Neutrophil (primary cell): ENCODE measurements around the gene ZFPM1.

Source experiments
- H3K27ac ChIP-seq: fragments of 200-600 bp; sonication (generic); 2 replicates; pipeline ENCODE4 v1.5.1; 2016; ENCODE audit warnings: mild to moderate bottlenecking, moderate library complexity
- H3K27me3 ChIP-seq: fragments of 200-600 bp; sonication (generic); 2 replicates; pipeline ENCODE4 v1.6.0; 2016; ENCODE audit warnings: mild to moderate bottlenecking
- H3K36me3 ChIP-seq: fragments of 200-600 bp; sonication (generic); 2 replicates; pipeline ENCODE4 v1.5.1; 2017
- H3K4me1 ChIP-seq, 2 experiments: fragments of 200-600 bp in 1 of 2; sonication (generic) in 1 of 2; 1 replicate in 1 of 2; 2 replicates in 1 of 2; pipeline versions ENCODE4 v1.5.1 to v1.6.1; 2013 to 2016; ENCODE audit warnings: low read depth in 1 of 2, low read length in 1 of 2, mild to moderate bottlenecking in 1 of 2, moderate library complexity in 1 of 2; ENCODE audit not compliant: control insufficient read depth in 1 of 2, insufficient read depth in 1 of 2
- H3K4me3 ChIP-seq, 2 experiments: fragments of 200-600 bp in 1 of 2; sonication (generic) in 1 of 2; 1 replicate in 1 of 2; 2 replicates in 1 of 2; pipeline ENCODE4 v1.5.1; 2013 to 2016; ENCODE audit warnings: low read depth in 1 of 2, low read length in 1 of 2, mild to moderate bottlenecking in 1 of 2, moderate library complexity in 1 of 2
- H3K9me3 ChIP-seq: fragments of 200-600 bp; sonication (generic); 2 replicates; pipeline ENCODE4 v1.5.1; 2016
- TF ChIP-seq, protein P1 (sequence below): fragments of 200-600 bp; sonication (generic); IDR thresholded peaks from 2 replicates; pipeline ENCODE4 v1.5.1; 2016; ENCODE audit warnings: antibody characterized with exemption

The ZFPM1 gene

DNA sequence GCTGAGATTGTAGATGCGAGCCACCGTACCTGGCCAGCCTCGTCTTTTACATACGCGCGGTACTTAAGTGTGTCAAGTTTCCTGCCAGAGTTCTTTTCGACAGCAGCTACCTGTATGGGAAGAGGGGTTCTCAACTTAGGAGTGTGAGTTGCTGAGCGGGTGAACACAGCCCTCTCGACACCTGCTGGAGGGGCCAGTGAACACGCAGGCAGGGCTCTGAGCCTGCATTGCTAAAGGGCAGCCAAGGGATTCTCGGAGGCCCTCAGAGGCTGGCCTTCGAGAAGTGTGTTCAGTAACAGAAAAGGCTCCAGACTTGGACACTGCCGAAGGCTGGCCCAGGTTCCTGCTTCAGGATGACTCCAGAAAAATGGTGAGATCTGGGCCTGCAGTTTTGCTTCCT is 123.2 kb downstream of the ZFPM1 start:
- Histone ChIP-seq H3K27me3 (no peaks in the 10 kb centered on the region), H3K4me1 (peaks cover 8% of the 10 kb centered on the region in 2 experiments), H3K36me3 (peaks cover 85% of the 10 kb centered on the region), H3K9me3 (no peaks in the 10 kb centered on the region), H3K4me3 (no peak overlapping the region), H3K27ac (no peak overlapping the region)
- TF ChIP-seq, protein P1, sequence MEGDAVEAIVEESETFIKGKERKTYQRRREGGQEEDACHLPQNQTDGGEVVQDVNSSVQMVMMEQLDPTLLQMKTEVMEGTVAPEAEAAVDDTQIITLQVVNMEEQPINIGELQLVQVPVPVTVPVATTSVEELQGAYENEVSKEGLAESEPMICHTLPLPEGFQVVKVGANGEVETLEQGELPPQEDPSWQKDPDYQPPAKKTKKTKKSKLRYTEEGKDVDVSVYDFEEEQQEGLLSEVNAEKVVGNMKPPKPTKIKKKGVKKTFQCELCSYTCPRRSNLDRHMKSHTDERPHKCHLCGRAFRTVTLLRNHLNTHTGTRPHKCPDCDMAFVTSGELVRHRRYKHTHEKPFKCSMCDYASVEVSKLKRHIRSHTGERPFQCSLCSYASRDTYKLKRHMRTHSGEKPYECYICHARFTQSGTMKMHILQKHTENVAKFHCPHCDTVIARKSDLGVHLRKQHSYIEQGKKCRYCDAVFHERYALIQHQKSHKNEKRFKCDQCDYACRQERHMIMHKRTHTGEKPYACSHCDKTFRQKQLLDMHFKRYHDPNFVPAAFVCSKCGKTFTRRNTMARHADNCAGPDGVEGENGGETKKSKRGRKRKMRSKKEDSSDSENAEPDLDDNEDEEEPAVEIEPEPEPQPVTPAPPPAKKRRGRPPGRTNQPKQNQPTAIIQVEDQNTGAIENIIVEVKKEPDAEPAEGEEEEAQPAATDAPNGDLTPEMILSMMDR = no peak

DNA sequence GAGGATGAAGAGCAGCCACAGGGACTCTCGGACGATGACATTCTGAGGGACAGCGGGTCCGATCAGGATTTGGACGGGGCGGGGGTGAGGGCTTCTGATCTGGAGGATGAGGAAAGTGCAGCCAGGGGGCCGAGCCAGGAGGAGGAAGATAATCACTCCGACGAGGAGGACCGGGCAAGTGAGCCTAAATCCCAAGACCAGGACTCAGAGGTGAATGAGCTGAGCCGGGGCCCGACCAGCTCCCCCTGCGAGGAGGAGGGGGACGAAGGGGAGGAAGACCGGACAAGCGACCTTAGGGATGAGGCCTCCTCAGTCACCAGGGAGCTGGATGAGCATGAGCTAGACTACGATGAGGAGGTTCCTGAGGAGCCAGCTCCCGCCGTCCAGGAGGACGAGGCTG is 124.1 kb downstream of the ZFPM1 start:
- no peaks in the 10 kb centered on the region for H3K9me3 ChIP-seq
- H3K27ac ChIP-seq = no peak overlapping the region
- no peaks in the 10 kb centered on the region for H3K4me1 ChIP-seq
- H3K4me3 ChIP-seq = no peak overlapping the region
- TF ChIP-seq, protein P1 = no peak
- no peaks in the 10 kb centered on the region for H3K27me3 ChIP-seq
- H3K36me3 ChIP-seq = peaks cover 88% of the 10 kb centered on the region

DNA sequence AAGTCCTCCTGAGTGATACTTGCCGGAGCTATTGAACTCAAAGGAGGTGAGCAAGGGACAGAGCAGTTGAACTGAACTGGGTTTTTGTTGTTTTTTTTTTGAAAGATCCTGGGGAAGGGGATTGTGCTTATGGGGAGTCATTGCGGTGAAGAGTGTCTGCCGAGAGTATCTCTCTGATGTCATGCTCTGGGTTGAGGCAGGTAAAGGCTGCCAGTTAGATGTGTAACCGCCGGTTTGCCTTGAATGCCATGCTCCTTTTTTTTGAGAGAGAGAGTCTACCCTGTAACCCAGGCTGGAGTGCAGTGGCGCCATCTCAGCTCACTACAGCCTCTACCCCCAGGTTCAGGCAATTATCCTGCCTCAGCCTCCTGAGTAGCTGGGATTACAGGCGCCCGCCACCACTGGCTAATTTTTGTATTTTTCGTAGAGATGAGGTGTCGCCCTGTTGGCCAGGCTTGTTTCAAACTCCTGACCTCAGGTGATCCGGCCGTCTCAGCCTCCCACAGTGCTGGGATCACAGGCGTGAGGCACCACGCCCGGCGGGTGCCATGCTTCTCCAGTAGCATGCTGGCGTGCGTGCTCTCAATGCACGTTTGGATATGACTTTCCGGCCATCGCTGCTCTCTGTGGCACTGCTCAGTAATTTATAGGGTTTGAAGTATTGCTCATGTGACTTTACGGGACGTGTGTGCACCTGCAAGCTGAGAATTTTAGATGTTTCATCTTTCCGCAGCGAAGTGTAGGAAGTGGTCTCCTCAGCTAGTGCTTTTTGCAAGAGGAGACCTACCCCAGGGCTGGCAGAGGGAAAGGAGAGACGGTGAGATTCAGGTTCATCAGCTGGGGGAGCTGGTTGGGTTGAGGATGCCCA is 125.6 kb downstream of the ZFPM1 start:
- no peaks in the 10 kb centered on the region for H3K9me3 ChIP-seq
- no peak overlapping the region for H3K27ac ChIP-seq
- H3K36me3 ChIP-seq = peaks cover 83% of the 10 kb centered on the region
- TF ChIP-seq, protein P1 = no peak
- no peaks in the 10 kb centered on the region for H3K4me1 ChIP-seq
- no peak overlapping the region for H3K4me3 ChIP-seq
- no peaks in the 10 kb centered on the region for H3K27me3 ChIP-seq

DNA sequence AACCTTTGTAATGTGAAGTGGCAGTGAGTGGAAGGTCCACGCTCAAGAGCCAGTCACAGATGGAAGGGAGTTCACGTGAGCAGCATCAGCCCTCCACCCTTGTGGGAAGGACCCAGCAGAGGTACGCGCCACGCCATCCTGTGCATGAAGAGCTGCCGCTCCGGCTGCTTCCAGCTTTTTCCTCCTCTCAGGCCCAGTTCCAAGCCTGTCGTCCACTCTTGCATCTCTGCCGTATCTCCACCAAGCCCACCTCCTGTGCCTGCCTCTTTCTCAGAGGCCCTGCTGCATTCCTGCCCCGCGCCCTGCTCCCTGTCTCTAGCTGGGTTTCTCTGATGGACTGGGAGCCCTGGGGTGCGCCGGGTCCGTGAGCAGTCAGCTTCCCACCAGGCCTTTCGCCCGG is 127.3 kb downstream of the ZFPM1 start:
- no peak overlapping the region for H3K4me3 ChIP-seq
- no peaks in the 10 kb centered on the region for H3K4me1 ChIP-seq
- peaks cover 75% of the 10 kb centered on the region for H3K36me3 ChIP-seq
- H3K9me3 ChIP-seq = no peaks in the 10 kb centered on the region
- TF ChIP-seq, protein P1 = no peak
- no peaks in the 10 kb centered on the region for H3K27me3 ChIP-seq
- no peak overlapping the region for H3K27ac ChIP-seq

DNA sequence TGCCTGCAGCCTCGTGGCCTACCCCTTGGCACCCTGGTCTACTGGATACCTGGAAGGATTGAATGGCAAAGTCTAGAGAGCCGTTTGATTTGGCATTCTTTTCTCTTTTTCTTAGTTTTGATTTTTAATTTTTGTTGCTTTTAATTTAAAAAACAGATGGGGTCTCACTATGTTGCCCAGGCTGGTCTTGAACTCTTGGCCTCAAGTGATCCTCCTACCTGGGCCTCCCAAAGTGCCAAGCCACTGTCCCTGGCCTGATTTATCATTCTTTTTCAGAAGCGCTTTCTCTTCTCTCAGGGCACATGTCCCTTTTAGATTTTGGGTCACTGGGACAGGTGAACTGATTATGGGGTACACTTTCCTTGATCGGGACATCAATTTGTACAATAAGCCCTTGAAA is 128.0 kb downstream of the ZFPM1 start:
- no peak overlapping the region for H3K27ac ChIP-seq
- peaks cover 73% of the 10 kb centered on the region for H3K36me3 ChIP-seq
- H3K9me3 ChIP-seq = no peaks in the 10 kb centered on the region
- H3K27me3 ChIP-seq = no peaks in the 10 kb centered on the region
- no peaks in the 10 kb centered on the region for H3K4me1 ChIP-seq
- TF ChIP-seq, protein P1 = no peak
- H3K4me3 ChIP-seq = no peak overlapping the region
